ENCODE measurements around the gene ELP4.

- no peak for TF ChIP-seq CTCF (IDR thresholded peaks at IDR 0.05)
- TF ChIP-seq POLR2A (IDR thresholded peaks at IDR 0.05): no peak
Observed at GRCh38 chr11:31820438-31820818, 310.9 kb downstream of the ELP4 start.
